Heart left ventricle (tissue), 16 donors: ENCODE measurements around the gene STARD7. TPM values are rescaled to one million over a fixed set of nuclear protein-coding genes. Genes with fewer than 3 reads are reported as not detected.

Experiments
- ATAC-seq, 4 donors: fragments of 200-7000 bp; cut with Tn5 transposase; one replicate each; pipeline ENCODE4 v1.9.1; 2020 to 2022; ENCODE audit warnings: moderate library complexity in 4 of 4, mild to moderate bottlenecking in 3 of 4, moderate number of reproducible peaks in 1 of 4
- DNase-seq, 5 donors: peaks; one replicate each; pipeline ENCODE4 v3.0.0-alpha.2; 2020
- H3K27ac ChIP-seq, 12 donors: fragments of 200-600 bp; sonication (generic) in 4 of 12; one replicate each; pipeline versions ENCODE4 v1.5.0 to v1.8.0; 2016 to 2022; ENCODE audit warnings: mild to moderate bottlenecking in 2 of 12
- H3K27me3 ChIP-seq, 9 donors: fragments of 200-600 bp; sonication (generic) in 2 of 9; one replicate each; pipeline versions ENCODE4 v1.5.1 to v1.8.0; 2016 to 2022; ENCODE audit warnings: mild to moderate bottlenecking in 3 of 9
- H3K36me3 ChIP-seq, 9 donors: fragments of 200-600 bp; sonication (generic) in 2 of 9; one replicate each; pipeline versions ENCODE4 v1.5.0 to v1.8.0; 2018 to 2022; ENCODE audit warnings: mild to moderate bottlenecking in 2 of 9
- H3K4me1 ChIP-seq, 12 donors: fragments of 200-600 bp; sonication (generic) in 4 of 12; one replicate each; pipeline versions ENCODE4 v1.5.0 to v1.8.0; 2016 to 2022; ENCODE audit warnings: mild to moderate bottlenecking in 3 of 12
- H3K4me3 ChIP-seq, 12 donors: fragments of 200-600 bp; sonication (generic) in 4 of 12; one replicate each; pipeline versions ENCODE4 v1.5.0 to v1.8.0; 2017 to 2022; ENCODE audit warnings: mild to moderate bottlenecking in 9 of 12, moderate library complexity in 4 of 12
- H3K9me3 ChIP-seq, 12 donors: fragments of 200-600 bp; sonication (generic) in 4 of 12; one replicate each; pipeline versions ENCODE4 v1.5.0 to v1.8.0; 2016 to 2022; ENCODE audit warnings: mild to moderate bottlenecking in 1 of 12
- CTCF ChIP-seq, 12 donors: fragments of 200-600 bp; sonication (generic) in 4 of 12; IDR thresholded peaks; one replicate each; pipeline versions ENCODE4 v1.5.0 to v1.8.0; 2018 to 2022; ENCODE audit warnings: antibody characterized with exemption in 12 of 12, mild to moderate bottlenecking in 5 of 12
- POLR2A ChIP-seq, 2 donors: fragments of 450-650 bp; IDR thresholded peaks; one replicate each; pipeline ENCODE4 v1.6.1; 2017; ENCODE audit warnings: antibody characterized with exemption in 2 of 2, mild to moderate bottlenecking in 2 of 2, moderate library complexity in 2 of 2
- WGBS, 4 donors: extraction: QIAGEN DNeasy Blood & Tissue Kit in 2 of 4; methylation state at CpG; one replicate each; pipeline versions ENCODE4 v1.1.5 to v1.1.7; 2013 to 2018; 5-methylcytosine and 5-hydroxymethylcytosine counted together
- intact Hi-C, 10 donors: fragments of 100-400 bp; cut with DNase I; formaldehyde crosslinking; loops; one replicate each; pipeline versions ENCODE4 v1.11.1 to v1.14.2; 2022
- polyA plus RNA-seq, 2 donors: library from polyadenylated mRNA; stranded (reverse); fragments of 200-250 nt; gene quantifications; one replicate each; pipeline ENCODE4 v1.2.3, GENCODE V29; 2013
- total RNA-seq, 9 donors: library from RNA; depleted of rRNA in 2 of 9; stranded (reverse); fragments of >200 nt in 2 of 9; fragmentation: NEBNext Ultra II Directional in 3 of 9; extraction: Animal tissue kit (Norgen Biotek cat#: 25700) in 3 of 9; gene quantifications; one replicate each; pipeline versions ENCODE4 v1.1.0 to v1.2.4, GENCODE V29; 2016 to 2023
- donor health status: ischemic (EF 13 %, LVEDD 7.1; RV severe dilation, severe dysfunction).
- donor health status: healthy with polysubstance abuse.
- donor health status: DM: no; HTN: yes; CAD: no.
- donor health status: DM: no; HTN: no; CAD: no.
- donor health status: ischemic (EF 25% LVEDD 6.9; RV normal size, moderate dysfunction).
- donor health status: ischemic (EF 25% LVEDD 5.7; RV mildly dilated, moderate dysfunction).
- donor health status: healthy.
- donor health status: DM: yes; HTN: yes; CAD: no.
- donor health status: ischemic (EF 35%, LVEDD 5.7; RV mildly dilated, moderate dysfunction).
- donor health status: nonischemic (EF 11% LVEDD 7.7; RV severe dilation, severe dysfunction).
- donor health status: DM: yes; HTN: yes; CAD: no.
- donor health status: PGD.
- donor health status: ischemic (EF 29% LVEDD 5.4; RV normal size, mild dysfunction).
- donor health status: nonischemic (EF 23%, LVEDD 6.1; RV moderate dilation, normal function).

The STARD7 gene
- total and polyA plus RNA-seq, 11 donors, result 58.3 to 526 (median 188) TPM

- Histone ChIP-seq H3K27ac (no peak overlapping the region), H3K9me3 (no peaks in the 10 kb centered on the region), H3K4me1 (peaks cover 0 to 14% (median 6%) of the 10 kb centered on the region in 12 donors), H3K27me3 (no peaks in the 10 kb centered on the region), H3K36me3 (peaks cover 0 to 6% (median 0%) of the 10 kb centered on the region in 9 donors), H3K4me3 (no peak overlapping the region)
- 89 to 97% (median 94%) methylated on average over 4 of the region's 4 CpGs for WGBS, 4 donors
- no peak for TF ChIP-seq CTCF (IDR thresholded peaks at IDR 0.05)
- TF ChIP-seq POLR2A (IDR thresholded peaks at IDR 0.05), result no peak
- no peak for DNase-seq
- ATAC-seq, result no peak
- intact Hi-C loops, result loop anchor here in 2 of 10 donors (5.0 kb wide), 2 partner anchors 33 to 38 kb away; no protein-coding TSS in a partner anchor
Observed at GRCh38 chr2:96214554-96214953, 5.9 kb upstream of the STARD7 start.

GRCh38 chr2:96213379-96213778 lies 4.8 kb upstream of the STARD7 start:
- DNase-seq (no peak), ATAC-seq (no peak)
- Histone ChIP-seq H3K4me3 (no peak overlapping the region), H3K4me1 (peaks cover 0 to 19% (median 10%) of the 10 kb centered on the region in 12 donors), H3K36me3 (peaks cover 0 to 6% (median 0%) of the 10 kb centered on the region in 9 donors), H3K27me3 (no peaks in the 10 kb centered on the region), H3K27ac (no peak overlapping the region), H3K9me3 (no peaks in the 10 kb centered on the region)
- WGBS, 4 donors, result 84 to 94% (median 91%) methylated on average over 12 of the region's 12 CpGs
- intact Hi-C loops, result loop anchor here in 2 of 10 donors (5.0 kb wide), 2 partner anchors 34 to 39 kb away; no protein-coding TSS in a partner anchor
- TF ChIP-seq CTCF (IDR thresholded peaks at IDR 0.05) (no peak), POLR2A (IDR thresholded peaks at IDR 0.05) (no peak)

- intact Hi-C loops, result loop anchor here in 2 of 10 donors (5.0 kb wide), 2 partner anchors 35 to 40 kb away; no protein-coding TSS in a partner anchor
- H3K27ac ChIP-seq, result no peak overlapping the region
- peaks cover 0 to 6% (median 0%) of the 10 kb centered on the region in 9 donors for H3K36me3 ChIP-seq
- H3K4me3 ChIP-seq, result no peak overlapping the region
- no peaks in the 10 kb centered on the region for H3K27me3 ChIP-seq
- DNase-seq (no peak), ATAC-seq (no peak)
- WGBS, 4 donors, result 86 to 92% (median 91%) methylated on average over 4 of the region's 4 CpGs
- peaks cover 0 to 21% (median 13%) of the 10 kb centered on the region in 12 donors for H3K4me1 ChIP-seq
- no peak for TF ChIP-seq POLR2A (IDR thresholded peaks at IDR 0.05)
- TF ChIP-seq CTCF (IDR thresholded peaks at IDR 0.05), result no peak
- H3K9me3 ChIP-seq, result no peaks in the 10 kb centered on the region
Observed at GRCh38 chr2:96212339-96212738, 3.7 kb upstream of the STARD7 start.

- Histone ChIP-seq H3K4me1 (peaks cover 0 to 42% (median 36%) of the 10 kb centered on the region in 12 donors), H3K4me3 (peak overlapping the region in 11 of 12 donors; percentile 57 to 98 (median 86)), H3K27ac (peak overlapping the region in 11 of 12 donors; percentile 89 to 100 (median 97)), H3K36me3 (peaks cover 0 to 6% (median 0%) of the 10 kb centered on the region in 9 donors), H3K9me3 (no peaks in the 10 kb centered on the region), H3K27me3 (no peaks in the 10 kb centered on the region)
- WGBS, 4 donors, result 90 to 93% (median 93%) methylated on average over 8 to 9 of the region's 9 CpGs
- ATAC-seq, result no peak
- TF ChIP-seq CTCF (IDR thresholded peaks at IDR 0.05) (no peak), POLR2A (IDR thresholded peaks at IDR 0.05) (no peak)
- DNase-seq, result no peak
- intact Hi-C loops, result loop anchor here (2.0 to 10.0 kb wide), 8 partner anchors 38 to 325 kb away; partner anchors contain the start of genes ARID5A (in 1 of the 10), DUSP2 (in 1 of the 10) and TMEM127 (in 1 of the 10)
Observed at GRCh38 chr2:96209729-96210085, 1.1 kb upstream of the STARD7 start.
